Occipital lobe (tissue), 2 donors: ENCODE data around the gene LIN52. TPM values are rescaled to one million over a fixed set of nuclear protein-coding genes. Genes with fewer than 3 reads are reported as not detected.

Source experiments
- small RNA-seq: library from RNA; depleted of rRNA; stranded (forward); fragments of <200 nt; gene quantifications from one replicate; pipeline ENCODE3, GENCODE V24; 2014
- total RNA-seq: library from RNA; depleted of rRNA; stranded (reverse); fragments of >200 nt; gene quantifications from one replicate; pipeline ENCODE4 v1.2.3, GENCODE V29; 2014

Gene LIN52
- total RNA-seq, 1 donor from 2014 or later: 14.3 TPM

Small RNA genes within 50 kb of the gene (small RNA-seq; reads per million reads assigned to genes)
- gene AC006349.1 (not detected), gene RN7SL530P (not detected)

Other genes starting within 250 kb of the LIN52 start
- gene PTGR2, start 233.1 kb upstream of the LIN52 start, total RNA-seq: 8.3 TPM
- 67.7 TPM for gene ZNF410, start 198.1 kb upstream of the LIN52 start, total RNA-seq
- 19.3 TPM for gene FAM161B, start 134.9 kb upstream of the LIN52 start, total RNA-seq
- gene COQ6, start 134.7 kb upstream of the LIN52 start, total RNA-seq: 23.9 TPM
- 6.4 TPM for gene ENTPD5, start 65.7 kb upstream of the LIN52 start, total RNA-seq
- gene BBOF1, start 65.6 kb upstream of the LIN52 start, total RNA-seq: 8.9 TPM
- gene ALDH6A1, start 503 bp upstream of the LIN52 start, total RNA-seq: 28.7 TPM
- gene VSX2, start 154.5 kb downstream of the LIN52 start, total RNA-seq: not detected
- gene ABCD4, start 218.0 kb downstream of the LIN52 start, total RNA-seq: 22.3 TPM